Heart left ventricle (tissue), 13 donors: ENCODE results near the gene RXFP1.

Experiments used
- POLR2A ChIP-seq, 2 donors: fragments of 450-650 bp; IDR thresholded peaks; one replicate each; pipeline ENCODE4 v1.6.1; 2017; ENCODE audit warnings: antibody characterized with exemption in 2 of 2, mild to moderate bottlenecking in 2 of 2, moderate library complexity in 2 of 2
- TF ChIP-seq, protein P1 (sequence below), 12 donors: fragments of 200-600 bp; sonication (generic) in 4 of 12; IDR thresholded peaks; one replicate each; pipeline versions ENCODE4 v1.5.0 to v1.8.0; 2018 to 2022; ENCODE audit warnings: antibody characterized with exemption in 12 of 12, mild to moderate bottlenecking in 5 of 12
- donor health status: ischemic (EF 13 %, LVEDD 7.1; RV severe dilation, severe dysfunction).
- donor health status: DM: no; HTN: yes; CAD: no.
- donor health status: DM: no; HTN: no; CAD: no.
- donor health status: ischemic (EF 25% LVEDD 6.9; RV normal size, moderate dysfunction).
- donor health status: ischemic (EF 25% LVEDD 5.7; RV mildly dilated, moderate dysfunction).
- donor health status: ischemic (EF 35%, LVEDD 5.7; RV mildly dilated, moderate dysfunction).
- donor health status: nonischemic (EF 11% LVEDD 7.7; RV severe dilation, severe dysfunction).
- donor health status: DM: yes; HTN: yes; CAD: no.
- donor health status: PGD.
- donor health status: ischemic (EF 29% LVEDD 5.4; RV normal size, mild dysfunction).
- donor health status: nonischemic (EF 23%, LVEDD 6.1; RV moderate dilation, normal function).

DNA sequence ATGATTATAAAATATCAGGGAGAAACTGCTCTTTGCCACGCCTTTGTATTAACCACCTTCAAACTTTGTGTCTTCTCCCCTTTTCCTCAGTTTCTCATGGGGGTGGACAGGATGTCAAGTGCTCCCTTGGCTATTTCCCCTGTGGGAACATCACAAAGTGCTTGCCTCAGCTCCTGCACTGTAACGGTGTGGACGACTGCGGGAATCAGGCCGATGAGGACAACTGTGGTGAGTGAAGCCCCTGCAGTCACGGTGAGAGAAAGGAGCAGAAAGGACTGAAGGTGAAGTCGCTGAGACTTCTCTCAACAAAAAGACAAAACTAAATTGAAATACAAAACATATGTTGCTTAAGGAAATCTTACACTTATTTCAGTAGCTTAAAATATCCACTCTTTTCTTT, 50.9 kb downstream of the RXFP1 start:
- TF ChIP-seq, protein P1, sequence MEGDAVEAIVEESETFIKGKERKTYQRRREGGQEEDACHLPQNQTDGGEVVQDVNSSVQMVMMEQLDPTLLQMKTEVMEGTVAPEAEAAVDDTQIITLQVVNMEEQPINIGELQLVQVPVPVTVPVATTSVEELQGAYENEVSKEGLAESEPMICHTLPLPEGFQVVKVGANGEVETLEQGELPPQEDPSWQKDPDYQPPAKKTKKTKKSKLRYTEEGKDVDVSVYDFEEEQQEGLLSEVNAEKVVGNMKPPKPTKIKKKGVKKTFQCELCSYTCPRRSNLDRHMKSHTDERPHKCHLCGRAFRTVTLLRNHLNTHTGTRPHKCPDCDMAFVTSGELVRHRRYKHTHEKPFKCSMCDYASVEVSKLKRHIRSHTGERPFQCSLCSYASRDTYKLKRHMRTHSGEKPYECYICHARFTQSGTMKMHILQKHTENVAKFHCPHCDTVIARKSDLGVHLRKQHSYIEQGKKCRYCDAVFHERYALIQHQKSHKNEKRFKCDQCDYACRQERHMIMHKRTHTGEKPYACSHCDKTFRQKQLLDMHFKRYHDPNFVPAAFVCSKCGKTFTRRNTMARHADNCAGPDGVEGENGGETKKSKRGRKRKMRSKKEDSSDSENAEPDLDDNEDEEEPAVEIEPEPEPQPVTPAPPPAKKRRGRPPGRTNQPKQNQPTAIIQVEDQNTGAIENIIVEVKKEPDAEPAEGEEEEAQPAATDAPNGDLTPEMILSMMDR (IDR thresholded peaks at IDR 0.05), result no peak
- no peak for TF ChIP-seq POLR2A (IDR thresholded peaks at IDR 0.05)
